Muscle layer of duodenum (tissue), 2 donors: ENCODE data around the gene RGS17.
A peak's percentile ranks its signal among the peaks of the same experiment; 100 is the strongest.
"Not testable (repeated sequence)": the region's sequence is repeated elsewhere in the genome, so short reads cannot be mapped to it uniquely, and the experiment has no call there.

ENCODE experiments used
- H3K27ac ChIP-seq: one replicate; pipeline ENCODE4 v1.7.0; 2013; ENCODE audit warnings: mild to moderate bottlenecking, low read length
- H3K27me3 ChIP-seq: one replicate; pipeline ENCODE4 v1.7.0; 2013; ENCODE audit warnings: low read depth, mild to moderate bottlenecking, control low read depth, low read length
- H3K36me3 ChIP-seq, 2 donors: one replicate each; pipeline ENCODE4 v1.7.0; 2013; ENCODE audit warnings: low read length in 2 of 2, control low read depth in 1 of 2, mild to moderate bottlenecking in 1 of 2; ENCODE audit not compliant: insufficient read depth in 2 of 2, control insufficient read depth in 1 of 2
- H3K4me1 ChIP-seq, 2 donors: one replicate each; pipeline ENCODE4 v1.7.0; 2013; ENCODE audit warnings: low read length in 2 of 2, mild to moderate bottlenecking in 2 of 2, control low read depth in 1 of 2, moderate library complexity in 1 of 2; ENCODE audit not compliant: insufficient read depth in 2 of 2, control insufficient read depth in 1 of 2
- H3K4me3 ChIP-seq, 2 donors: one replicate each; pipeline ENCODE4 v1.7.0; 2013; ENCODE audit warnings: low read length in 2 of 2, low read depth in 1 of 2, mild to moderate bottlenecking in 1 of 2
- H3K9me3 ChIP-seq, 2 donors: one replicate each; pipeline ENCODE4 v1.7.0; 2013; ENCODE audit warnings: low read length in 2 of 2, control low read depth in 1 of 2, mild to moderate bottlenecking in 1 of 2; ENCODE audit not compliant: control insufficient read depth in 1 of 2
- donor health status: healthy.

Gene RGS17

DNA sequence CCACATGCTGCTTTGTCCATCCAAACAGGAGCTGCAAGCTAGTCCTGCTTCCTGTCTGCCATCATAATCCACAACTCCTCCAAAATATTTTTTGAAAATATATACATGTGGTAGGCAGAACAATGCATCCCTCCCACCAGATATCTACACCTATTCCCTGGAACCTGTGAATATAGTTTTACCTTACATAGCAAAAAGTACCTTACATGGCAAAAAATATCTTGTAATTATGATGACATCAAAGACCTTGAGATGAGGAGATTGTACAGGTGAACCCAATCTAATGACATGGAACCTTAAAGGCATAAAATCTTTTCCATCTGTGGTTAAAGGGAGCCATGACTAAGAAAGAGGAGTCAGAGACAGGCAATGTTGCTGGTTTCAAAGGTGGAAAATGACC lies 15.3 kb upstream of the RGS17 start:
- peaks cover 0 to 2% of the 10 kb centered on the region in 2 donors for H3K9me3 ChIP-seq

DNA sequence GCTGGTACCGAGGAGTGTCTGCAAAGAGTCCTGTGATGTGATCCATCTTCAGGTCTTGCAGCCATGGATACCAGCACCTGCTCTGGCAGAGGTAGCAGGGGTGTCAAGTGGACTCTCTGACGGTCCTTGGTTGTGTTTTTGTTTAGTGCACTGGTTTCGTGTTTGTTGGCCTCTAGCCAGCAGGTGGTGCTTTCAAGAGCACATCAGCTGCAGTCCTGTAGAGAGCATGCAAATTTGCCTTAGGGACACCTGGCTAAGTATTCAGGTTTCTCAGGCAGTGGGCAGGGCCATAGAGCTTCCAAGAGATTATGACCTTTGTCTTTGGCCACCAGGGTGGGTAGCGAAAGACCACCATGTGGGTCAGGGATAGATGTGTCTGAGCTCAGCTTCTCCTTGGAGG lies 14.5 kb upstream of the RGS17 start:
- Histone ChIP-seq H3K27me3 (no peaks in the 10 kb centered on the region), H3K36me3 (no peaks in the 10 kb centered on the region), H3K4me3 (no peak overlapping the region), H3K4me1 (no peaks in the 10 kb centered on the region), H3K9me3 (peaks cover 0 to 2% of the 10 kb centered on the region in 2 donors), H3K27ac (no peak overlapping the region)

More for the DNA sequence above, 15.3 kb upstream of the RGS17 start:
- Histone ChIP-seq H3K4me3 (no peak overlapping the region), H3K27ac (no peak overlapping the region), H3K27me3 (no peaks in the 10 kb centered on the region), H3K4me1 (no peaks in the 10 kb centered on the region), H3K36me3 (no peaks in the 10 kb centered on the region)

DNA sequence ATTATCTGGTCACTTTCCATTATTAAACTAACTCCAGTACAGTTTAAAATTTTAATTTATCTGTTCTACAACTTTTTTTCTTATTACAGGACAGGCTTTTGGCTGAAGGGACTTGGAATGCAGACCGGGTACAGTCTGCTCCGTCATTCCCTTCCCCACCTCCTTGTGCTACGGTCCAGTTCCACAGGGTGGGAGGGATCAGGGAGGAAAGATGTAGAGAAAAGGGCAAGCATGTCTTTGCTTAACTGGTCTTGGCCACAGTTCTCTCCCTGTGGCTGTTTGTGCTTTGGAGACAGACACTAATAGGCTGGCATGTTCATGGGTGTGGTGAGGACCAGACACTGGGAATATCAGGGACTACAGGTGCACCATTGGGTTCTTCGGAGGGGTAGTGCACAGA lies 12.1 kb upstream of the RGS17 start:
- Histone ChIP-seq H3K4me3 (no peak overlapping the region), H3K36me3 (no peaks in the 10 kb centered on the region), H3K4me1 (no peaks in the 10 kb centered on the region), H3K27ac (no peak overlapping the region), H3K27me3 (no peaks in the 10 kb centered on the region), H3K9me3 (no peaks in the 10 kb centered on the region)

DNA sequence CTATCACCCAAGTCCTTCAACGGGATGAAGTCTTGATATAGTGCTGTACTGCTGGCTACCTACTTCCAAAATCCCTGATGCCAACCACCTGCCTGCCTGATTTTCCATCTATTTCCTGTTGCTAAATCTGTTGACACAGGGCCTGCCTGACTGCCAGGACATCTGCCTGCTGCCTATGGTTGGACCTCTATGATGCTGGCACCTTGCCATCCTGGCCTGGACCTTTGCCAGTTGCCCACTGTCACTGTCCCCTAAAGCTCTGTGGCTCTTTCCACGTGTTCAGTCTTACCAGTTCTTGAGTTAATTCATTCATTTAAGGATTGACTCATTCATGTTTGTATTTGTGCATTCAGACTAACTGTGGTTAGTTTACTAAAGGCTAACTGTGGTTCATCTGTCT lies 9.2 kb upstream of the RGS17 start:
- no peak overlapping the region for H3K4me3 ChIP-seq
- no peaks in the 10 kb centered on the region for H3K9me3 ChIP-seq
- no peaks in the 10 kb centered on the region for H3K4me1 ChIP-seq
- H3K27ac ChIP-seq = no peak overlapping the region
- no peaks in the 10 kb centered on the region for H3K27me3 ChIP-seq
- no peaks in the 10 kb centered on the region for H3K36me3 ChIP-seq

DNA sequence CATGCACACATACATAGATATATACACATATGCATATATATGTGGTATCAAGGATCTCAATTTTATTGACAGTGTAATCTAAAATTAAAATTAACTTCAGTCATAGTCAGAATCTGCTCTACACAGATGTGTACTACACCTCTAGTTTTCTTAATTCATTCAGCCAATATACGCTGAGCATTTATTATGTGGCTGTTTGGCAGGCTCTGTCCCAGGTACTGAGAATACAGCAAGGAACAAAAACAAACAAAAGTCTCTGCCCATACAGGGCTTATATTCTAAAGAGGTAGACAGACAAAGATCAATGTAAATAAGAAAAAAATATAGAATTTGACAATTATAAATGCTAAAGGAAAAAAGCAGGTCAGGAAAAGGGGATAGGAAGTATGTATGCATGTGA lies 7.8 kb upstream of the RGS17 start:
- H3K27me3 ChIP-seq = no peaks in the 10 kb centered on the region
- no peak overlapping the region for H3K4me3 ChIP-seq
- no peak overlapping the region for H3K27ac ChIP-seq
- no peaks in the 10 kb centered on the region for H3K9me3 ChIP-seq
- H3K4me1 ChIP-seq = no peaks in the 10 kb centered on the region
- H3K36me3 ChIP-seq = no peaks in the 10 kb centered on the region

DNA sequence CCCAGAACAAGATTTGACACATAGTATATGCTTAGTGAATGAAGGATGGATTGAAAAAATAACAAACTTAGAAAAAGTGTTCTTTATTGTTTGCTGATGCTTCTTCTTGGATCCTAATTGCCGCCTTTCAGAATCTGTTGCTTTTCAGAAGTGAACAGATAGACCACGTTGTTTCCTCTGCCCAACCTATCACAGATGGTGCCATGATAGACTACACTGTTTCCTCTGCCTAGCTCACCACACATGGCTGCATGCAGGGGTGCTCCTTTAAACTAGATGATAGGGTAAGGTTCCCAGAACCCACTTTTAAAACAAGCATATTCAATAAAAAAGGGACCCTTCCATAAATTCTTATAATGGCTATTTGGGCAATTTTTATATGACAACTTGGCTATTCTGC lies 4.6 kb upstream of the RGS17 start:
- H3K27ac ChIP-seq = no peak overlapping the region
- H3K27me3 ChIP-seq = no peaks in the 10 kb centered on the region
- no peaks in the 10 kb centered on the region for H3K36me3 ChIP-seq

DNA sequence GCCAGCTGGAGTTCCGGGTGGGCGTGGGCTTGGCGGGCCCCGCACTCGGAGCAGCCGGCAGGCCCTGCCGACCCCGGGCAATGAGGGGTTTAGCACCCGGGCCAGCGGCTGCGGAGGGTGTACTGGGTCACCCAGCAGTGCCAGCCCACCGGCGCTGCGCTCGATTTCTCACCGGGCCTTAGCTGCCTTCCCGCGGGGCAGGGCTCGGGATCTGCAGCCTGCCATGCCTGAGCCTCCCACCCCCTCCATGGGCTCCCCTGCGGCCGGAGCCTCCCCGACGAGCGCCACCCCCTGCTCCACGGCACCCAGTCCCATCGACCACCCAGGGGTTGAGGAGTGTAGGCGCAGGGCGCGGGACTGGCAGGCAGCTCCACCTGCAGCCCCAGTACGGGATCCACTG lies 2.6 kb upstream of the RGS17 start:
- H3K4me1 ChIP-seq, H3K27ac ChIP-seq, H3K36me3 ChIP-seq, H3K9me3 ChIP-seq, H3K4me3 ChIP-seq, H3K27me3 ChIP-seq: not testable (repeated sequence)

More for the DNA sequence above, 4.6 kb upstream of the RGS17 start:
- Histone ChIP-seq H3K4me3 (no peak overlapping the region), H3K9me3 (no peaks in the 10 kb centered on the region), H3K4me1 (no peaks in the 10 kb centered on the region)

DNA sequence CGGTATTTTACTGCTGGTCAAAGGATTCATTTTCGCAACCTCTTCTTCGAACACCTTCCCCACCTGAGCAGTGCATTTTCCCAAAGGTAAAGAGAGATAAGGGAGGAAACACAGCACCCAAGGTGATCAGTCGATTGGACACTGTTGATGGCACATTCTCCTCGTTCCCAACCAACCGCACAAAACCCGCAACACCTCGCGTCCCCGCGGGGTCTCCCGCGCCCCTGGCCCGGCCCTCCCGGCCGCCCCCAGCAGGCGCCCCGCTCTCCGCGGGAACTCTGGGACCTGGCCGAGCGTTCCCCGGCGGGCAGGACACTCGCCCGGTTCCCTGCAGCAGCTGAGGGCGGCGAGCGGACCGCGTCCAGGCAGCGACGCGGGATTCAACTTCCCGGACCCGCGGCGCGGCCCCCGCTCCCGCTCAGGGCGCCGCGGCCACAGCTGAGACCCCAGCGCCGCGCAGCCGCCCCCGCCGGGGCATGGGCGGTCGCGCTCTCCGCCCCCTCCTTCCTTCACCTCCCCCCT lies 506 bp downstream of the RGS17 start:
- Histone ChIP-seq H3K9me3 (no peaks in the 10 kb centered on the region), H3K4me1 (peaks cover 0 to 9% of the 10 kb centered on the region in 2 donors), H3K27me3 (no peaks in the 10 kb centered on the region), H3K27ac (no peak overlapping the region), H3K4me3 (peak overlapping the region; percentile 48 to 83), H3K36me3 (no peaks in the 10 kb centered on the region)

DNA sequence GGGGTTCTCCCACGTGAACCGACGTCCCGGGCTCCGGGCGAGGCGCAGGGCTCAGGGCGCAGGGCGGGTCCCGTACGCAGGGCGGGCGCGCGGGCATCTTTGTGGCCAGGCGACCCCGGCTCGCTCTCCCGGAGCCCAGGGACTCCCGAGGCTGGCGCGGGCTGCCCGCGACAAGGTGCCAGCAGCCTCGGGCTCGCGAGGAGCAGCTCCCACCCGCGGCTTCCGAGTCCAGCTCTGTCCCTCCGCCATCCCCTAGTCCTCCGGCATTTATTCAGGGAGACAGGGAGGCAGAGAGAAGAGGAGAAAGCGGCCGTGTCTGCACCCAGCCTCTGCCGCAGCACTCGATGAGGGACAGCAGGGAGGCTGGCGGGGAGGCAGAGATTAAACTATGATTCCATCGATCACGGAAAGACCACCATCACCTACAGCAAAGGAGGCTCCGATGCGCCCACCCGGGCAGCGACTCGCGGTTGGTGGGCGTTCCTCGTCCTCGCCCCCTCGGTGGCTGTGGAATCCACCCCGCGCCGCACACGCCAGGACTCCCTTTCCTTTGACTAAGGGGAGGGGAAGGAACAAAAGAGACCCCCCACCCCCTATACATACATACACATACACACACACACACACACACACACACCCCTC lies 1.1 kb downstream of the RGS17 start:
- H3K4me1 ChIP-seq = peaks cover 0 to 9% of the 10 kb centered on the region in 2 donors
- H3K27ac ChIP-seq = no peak overlapping the region
- no peaks in the 10 kb centered on the region for H3K36me3 ChIP-seq
- H3K27me3 ChIP-seq = no peaks in the 10 kb centered on the region
- no peaks in the 10 kb centered on the region for H3K9me3 ChIP-seq
- H3K4me3 ChIP-seq = peak overlapping the region; percentile 48 to 83

DNA sequence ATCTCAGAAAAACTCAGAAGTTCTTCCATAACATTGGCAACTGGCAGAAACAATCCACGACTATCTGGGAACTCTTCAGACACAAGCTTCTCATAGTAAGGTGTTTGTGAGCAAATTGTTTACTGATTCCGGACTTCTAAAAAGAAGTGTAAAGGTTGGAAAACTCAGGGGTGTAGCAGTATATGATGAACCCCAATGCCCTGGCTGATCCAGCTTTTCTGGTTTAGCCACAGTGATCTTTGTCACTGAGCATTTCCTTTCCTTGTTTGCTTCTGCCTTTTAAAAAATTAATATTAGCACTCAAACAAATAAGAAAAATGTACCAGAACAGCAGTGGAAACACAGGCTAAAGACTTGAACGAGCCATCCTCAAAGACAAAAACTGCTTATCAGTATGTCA lies 4.9 kb downstream of the RGS17 start:
- Histone ChIP-seq H3K27me3 (no peaks in the 10 kb centered on the region), H3K4me3 (no peak overlapping the region), H3K9me3 (no peaks in the 10 kb centered on the region)

DNA sequence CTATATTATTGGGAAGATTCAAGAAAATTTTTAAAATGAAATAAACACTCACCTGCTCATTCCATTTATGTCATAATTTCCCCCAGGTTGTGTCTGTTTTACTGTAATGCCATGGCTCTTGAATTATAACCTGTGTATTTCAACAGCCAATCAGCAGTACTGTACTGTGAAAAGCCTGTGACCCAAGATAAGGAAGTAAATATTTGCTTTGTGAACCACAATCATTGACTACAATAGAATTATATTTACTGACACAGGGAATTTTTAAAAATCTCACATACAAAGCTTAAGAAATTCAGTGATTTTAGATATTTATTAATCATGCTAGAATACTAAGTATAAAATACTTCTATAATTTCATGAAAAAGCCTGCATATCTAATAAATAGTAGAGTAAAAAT lies 6.0 kb downstream of the RGS17 start:
- Histone ChIP-seq H3K4me3 (no peak overlapping the region), H3K36me3 (no peaks in the 10 kb centered on the region), H3K4me1 (peaks cover 0 to 3% of the 10 kb centered on the region in 2 donors), H3K27ac (no peak overlapping the region), H3K9me3 (no peaks in the 10 kb centered on the region), H3K27me3 (no peaks in the 10 kb centered on the region)

More for the DNA sequence above, 4.9 kb downstream of the RGS17 start:
- peaks cover 0 to 9% of the 10 kb centered on the region in 2 donors for H3K4me1 ChIP-seq
- no peaks in the 10 kb centered on the region for H3K36me3 ChIP-seq
- no peak overlapping the region for H3K27ac ChIP-seq

DNA sequence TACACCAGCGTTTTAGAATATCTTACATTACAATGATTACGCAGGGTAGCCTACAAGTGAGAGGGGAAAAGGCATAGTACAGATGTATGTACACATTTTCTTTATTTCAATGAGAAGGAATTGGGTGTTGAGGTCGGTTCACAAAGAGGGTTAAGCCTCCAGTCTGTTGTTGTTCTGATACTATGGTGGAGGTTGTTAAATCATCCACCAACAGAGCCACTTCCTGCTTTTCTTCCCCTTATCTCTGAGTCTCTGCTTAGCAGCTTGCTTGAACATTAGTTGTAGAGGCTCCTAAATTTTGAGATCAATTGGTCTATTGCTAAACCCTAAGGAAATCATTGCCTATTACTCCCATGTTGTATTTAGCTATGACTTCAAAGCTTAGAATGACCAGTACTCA lies 7.3 kb downstream of the RGS17 start:
- H3K9me3 ChIP-seq = no peaks in the 10 kb centered on the region

More for the DNA sequence above, 7.3 kb downstream of the RGS17 start:
- H3K4me1 ChIP-seq = no peaks in the 10 kb centered on the region
- no peaks in the 10 kb centered on the region for H3K36me3 ChIP-seq
- no peak overlapping the region for H3K27ac ChIP-seq
- no peaks in the 10 kb centered on the region for H3K27me3 ChIP-seq
- H3K4me3 ChIP-seq = no peak overlapping the region
